MCF 10A (cell line): ENCODE data around the gene NECAB3. TPM values are rescaled to one million over a fixed set of nuclear protein-coding genes. Genes with fewer than 3 reads are reported as not detected.

Source experiments
- BruUV-seq: library from RNA; stranded (reverse); fragments of 400-500 nt; replicated peaks from 2 replicates; lab custom pipeline; 2021; lab: Mats Ljungman, UMichigan
- CTCF ChIA-PET: fragments of 300-600 bp; sonication (Branson Sonifier 250); formaldehyde crosslinking; extraction: SDS; loops from one replicate; lab custom pipeline; 2021; ENCODE audit warnings: antibody characterized with exemption, inconsistent platforms; lab: Yijun Ruan, JAX
- POLR2A ChIA-PET: fragments of 300-600, 350-650 bp; sonication (Branson Sonifier 250); formaldehyde crosslinking; extraction: SDS; loops from one replicate; lab custom pipeline; 2020; ENCODE audit warnings: antibody characterized with exemption, inconsistent platforms; lab: Yijun Ruan, JAX
- DNase-seq: peaks from one replicate; pipeline ENCODE4 v3.0.0-alpha.2; 2018; ENCODE audit not compliant: unreplicated experiment
- H3K27ac Mint-ChIP-seq: one replicate; pipeline ENCODE4 v1.8.0; 2022; ENCODE audit warnings: mild to moderate bottlenecking, low read depth, mixed read lengths; ENCODE audit not compliant: unreplicated experiment
- H3K27me3 Mint-ChIP-seq: one replicate; pipeline ENCODE4 v1.8.0; 2022; ENCODE audit warnings: mixed read lengths; ENCODE audit not compliant: insufficient read depth, unreplicated experiment
- H3K36me3 Mint-ChIP-seq: one replicate; pipeline ENCODE4 v1.8.0; 2022; ENCODE audit warnings: mild to moderate bottlenecking, moderate library complexity, mixed read lengths; ENCODE audit not compliant: insufficient read depth, unreplicated experiment
- H3K4me1 Mint-ChIP-seq: one replicate; pipeline ENCODE4 v1.8.0; 2022; ENCODE audit warnings: mixed read lengths; ENCODE audit not compliant: insufficient read depth, unreplicated experiment
- H3K4me3 Mint-ChIP-seq: one replicate; pipeline ENCODE4 v1.8.0; 2022; ENCODE audit warnings: mild to moderate bottlenecking, moderate library complexity, mixed read lengths; ENCODE audit not compliant: unreplicated experiment
- H3K9me3 Mint-ChIP-seq: one replicate; pipeline ENCODE4 v1.8.0; 2022; ENCODE audit warnings: mixed read lengths; ENCODE audit not compliant: unreplicated experiment
- CTCF ChIP-seq: fragments of 200-600 bp; IDR thresholded peaks from one replicate; pipeline ENCODE4 v1.8.0; 2022; ENCODE audit warnings: antibody characterized with exemption, mild to moderate bottlenecking; ENCODE audit not compliant: unreplicated experiment
- intact Hi-C: fragments of 100-400 bp; cut with micrococcal nuclease; formaldehyde crosslinking; loops from 2 replicates; pipeline ENCODE4 v1.14.1; 2022
- total RNA-seq: library from RNA; stranded (reverse); gene quantifications from 2 replicates; pipeline ENCODE4 v1.2.3, GENCODE V29; 2022

The NECAB3 gene
- total RNA-seq, 1 experiment from 2014 or later: 15.1 TPM

- peaks cover 13% of the 10 kb centered on the region for H3K4me1 Mint-ChIP-seq
- TF ChIP-seq CTCF: no peak
- H3K9me3 Mint-ChIP-seq: no peaks in the 10 kb centered on the region
- POLR2A ChIA-PET: interaction anchor here (0.6 to 3.2 kb wide), 7 partner anchors 17 to 327 kb away, joined by 3 to 15 read pairs (median 4); partner anchors contain the start of genes ACTL10 and PXMP4
- DNase-seq: no peak
- no peaks in the 10 kb centered on the region for H3K27me3 Mint-ChIP-seq
- peaks cover 4% of the 10 kb centered on the region for H3K36me3 Mint-ChIP-seq
- no TSS peak for BruUV-seq
- no peak overlapping the region for H3K27ac Mint-ChIP-seq
- CTCF ChIA-PET: interaction anchor here (0.6 to 7.2 kb wide), 9 partner anchors 11 to 445 kb away, joined by 3 to 53 read pairs (median 3); partner anchors contain the start of genes ACTL10 and EIF2S2
- intact Hi-C loops: loop anchor here (10.0 kb wide), 1 partner anchor 130 kb away; the partner anchor contains the start of gene CHMP4B
- peak overlapping the region; percentile 67 for H3K4me3 Mint-ChIP-seq
These were observed 10.5 kb upstream of the NECAB3 start for GRCh38 chr20:33684533-33685327.

GRCh38 chr20:33681728-33682353 is 7.6 kb upstream of the NECAB3 start:
- DNase-seq: no peak
- BruUV-seq: no TSS peak
- Mint-ChIP-seq H3K4me3 (no peak overlapping the region), H3K9me3 (no peaks in the 10 kb centered on the region), H3K36me3 (peaks cover 4% of the 10 kb centered on the region), H3K27ac (no peak overlapping the region), H3K4me1 (peaks cover 11% of the 10 kb centered on the region), H3K27me3 (no peaks in the 10 kb centered on the region)
- intact Hi-C loops: loop anchor here (10.0 kb wide), 1 partner anchor 133 kb away; the partner anchor contains the start of gene CHMP4B
- ChIA-PET CTCF (interaction anchor here (0.5 to 7.2 kb wide), 3 partner anchors 13 to 1090 kb away, joined by 3 to 53 read pairs (median 3); partner anchors contain the start of gene ACTL10), POLR2A (interaction anchor here (0.7 to 2.2 kb wide), 3 partner anchors 77 to 430 kb away, joined by 3 to 5 read pairs (median 4); partner anchors contain the start of gene EIF2S2)
- TF ChIP-seq CTCF: no peak

- DNase-seq: no peak
- no peak overlapping the region for H3K27ac Mint-ChIP-seq
- intact Hi-C loops: loop anchor here (10.0 kb wide), 1 partner anchor 134 kb away; the partner anchor contains the start of gene CHMP4B
- peaks cover 7% of the 10 kb centered on the region for H3K4me1 Mint-ChIP-seq
- TF ChIP-seq CTCF: no peak
- H3K9me3 Mint-ChIP-seq: no peaks in the 10 kb centered on the region
- POLR2A ChIA-PET: interaction anchor here (0.7 to 2.2 kb wide), 3 partner anchors 77 to 431 kb away, joined by 3 to 5 read pairs (median 4); partner anchors contain the start of gene EIF2S2
- H3K4me3 Mint-ChIP-seq: no peak overlapping the region
- BruUV-seq: no TSS peak
- CTCF ChIA-PET: interaction anchor here (1.2 to 7.2 kb wide), 2 partner anchors 13 to 171 kb away, joined by 3 to 53 read pairs; partner anchors contain the start of gene ACTL10
- H3K27me3 Mint-ChIP-seq: no peaks in the 10 kb centered on the region
- H3K36me3 Mint-ChIP-seq: peaks cover 4% of the 10 kb centered on the region
These were observed 7.1 kb upstream of the NECAB3 start for GRCh38 chr20:33681288-33681687.
